ENCODE results near the gene CCDC6. TPM values are rescaled to one million over a fixed set of nuclear protein-coding genes. Genes with fewer than 3 reads are reported as not detected.

Gene CCDC6
- total RNA-seq, 3 donors from 2014 or later (not counting 1 experiment from before 2014, with no cell fraction given) = 19.7 to 23.4 (median 20.8) TPM

DNA sequence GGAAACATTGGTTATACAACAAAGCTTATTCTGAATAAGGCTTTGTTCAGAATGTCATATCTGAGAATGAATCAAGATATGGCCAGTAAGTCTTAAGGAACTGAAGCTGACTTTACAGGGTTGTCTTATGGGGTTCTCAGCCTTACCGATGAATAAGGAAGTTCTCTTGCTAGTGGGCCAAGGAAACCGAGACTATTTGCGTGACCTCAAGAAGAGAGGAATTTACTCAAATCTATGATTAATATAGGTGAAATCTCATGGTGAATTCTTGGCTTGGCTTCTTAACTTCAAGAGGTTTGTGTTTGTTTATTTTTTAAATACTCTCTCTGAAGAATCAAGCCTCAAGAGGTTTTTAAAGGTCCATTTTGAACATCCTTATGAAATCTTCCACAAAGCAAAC is 148.4 kb downstream of the CCDC6 start:
- ATAC-seq (no peak), DNase-seq (no peak)
- Histone ChIP-seq H3K36me3 (ENCODE audit: control insufficient read depth, insufficient read depth, low read length) (no peaks in the 10 kb centered on the region), H3K9me3 (ENCODE audit: control insufficient read depth, insufficient read depth, low read length) (no peaks in the 10 kb centered on the region), H3K27me3 (ENCODE audit: control insufficient read depth, insufficient read depth, low read length) (no peaks in the 10 kb centered on the region), H3K27ac (ENCODE audit: low read length) (no peak overlapping the region), H3K4me1 (ENCODE audit: control insufficient read depth, insufficient read depth, low read length) (no peaks in the 10 kb centered on the region), H3K4me3 (ENCODE audit: low read length) (no peak overlapping the region)
- Mint-ChIP-seq H3K4me1 (no peaks in the 10 kb centered on the region), H3K27me3 (ENCODE audit: low read depth in 2 of 2) (peaks cover 0 to 3% of the 10 kb centered on the region in 2 donors), H3K36me3 (no peaks in the 10 kb centered on the region), H3K27ac (no peak overlapping the region), H3K4me3 (no peak overlapping the region), H3K9me3 (peaks cover 0 to 3% of the 10 kb centered on the region in 2 donors)
- TF ChIP-seq, protein P1, sequence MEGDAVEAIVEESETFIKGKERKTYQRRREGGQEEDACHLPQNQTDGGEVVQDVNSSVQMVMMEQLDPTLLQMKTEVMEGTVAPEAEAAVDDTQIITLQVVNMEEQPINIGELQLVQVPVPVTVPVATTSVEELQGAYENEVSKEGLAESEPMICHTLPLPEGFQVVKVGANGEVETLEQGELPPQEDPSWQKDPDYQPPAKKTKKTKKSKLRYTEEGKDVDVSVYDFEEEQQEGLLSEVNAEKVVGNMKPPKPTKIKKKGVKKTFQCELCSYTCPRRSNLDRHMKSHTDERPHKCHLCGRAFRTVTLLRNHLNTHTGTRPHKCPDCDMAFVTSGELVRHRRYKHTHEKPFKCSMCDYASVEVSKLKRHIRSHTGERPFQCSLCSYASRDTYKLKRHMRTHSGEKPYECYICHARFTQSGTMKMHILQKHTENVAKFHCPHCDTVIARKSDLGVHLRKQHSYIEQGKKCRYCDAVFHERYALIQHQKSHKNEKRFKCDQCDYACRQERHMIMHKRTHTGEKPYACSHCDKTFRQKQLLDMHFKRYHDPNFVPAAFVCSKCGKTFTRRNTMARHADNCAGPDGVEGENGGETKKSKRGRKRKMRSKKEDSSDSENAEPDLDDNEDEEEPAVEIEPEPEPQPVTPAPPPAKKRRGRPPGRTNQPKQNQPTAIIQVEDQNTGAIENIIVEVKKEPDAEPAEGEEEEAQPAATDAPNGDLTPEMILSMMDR (IDR thresholded peaks at IDR 0.05) = no peak
- 82% methylated on average over 3 of the region's 3 CpGs for WGBS (ENCODE audit: insufficient coverage)
- intact Hi-C loops (cut with micrococcal nuclease) = no loop called here

DNA sequence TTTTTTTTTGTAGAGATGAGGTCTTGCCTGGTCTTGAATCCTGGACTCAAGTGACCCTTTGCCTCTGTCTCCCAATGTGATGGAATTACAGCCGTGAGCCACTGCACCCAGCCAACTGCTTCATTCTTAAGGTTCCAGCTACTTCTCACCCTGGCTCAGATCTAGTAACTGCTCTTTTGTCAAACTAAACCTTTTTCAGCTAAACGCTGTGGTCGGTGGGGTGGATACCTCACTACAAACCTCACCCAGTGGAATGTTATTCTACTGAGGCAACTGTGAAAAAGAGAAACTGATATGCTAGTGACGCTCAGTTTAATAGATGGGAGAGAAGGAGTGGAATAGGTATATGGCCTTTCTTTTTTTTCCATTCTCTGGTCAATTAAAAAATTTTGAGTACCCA is 151.4 kb downstream of the CCDC6 start:
- WGBS (ENCODE audit: insufficient coverage) = 100% methylated on average over 1 of the region's 4 CpGs
- Mint-ChIP-seq H3K9me3 (no peaks in the 10 kb centered on the region), H3K4me1 (no peaks in the 10 kb centered on the region), H3K36me3 (no peaks in the 10 kb centered on the region), H3K4me3 (no peak overlapping the region), H3K27me3 (ENCODE audit: low read depth in 2 of 2) (peaks cover 0 to 5% of the 10 kb centered on the region in 2 donors), H3K27ac (no peak overlapping the region)
- Histone ChIP-seq H3K27ac (ENCODE audit: low read length) (no peak overlapping the region), H3K9me3 (ENCODE audit: control insufficient read depth, insufficient read depth, low read length) (no peaks in the 10 kb centered on the region), H3K36me3 (ENCODE audit: control insufficient read depth, insufficient read depth, low read length) (no peaks in the 10 kb centered on the region), H3K4me3 (ENCODE audit: low read length) (no peak overlapping the region), H3K27me3 (ENCODE audit: control insufficient read depth, insufficient read depth, low read length) (no peaks in the 10 kb centered on the region), H3K4me1 (ENCODE audit: control insufficient read depth, insufficient read depth, low read length) (no peaks in the 10 kb centered on the region)
- ATAC-seq = no peak
- DNase-seq = no peak
- TF ChIP-seq, protein P1 (IDR thresholded peaks at IDR 0.05) = no peak
- intact Hi-C loops (cut with micrococcal nuclease) = no loop called here

DNA sequence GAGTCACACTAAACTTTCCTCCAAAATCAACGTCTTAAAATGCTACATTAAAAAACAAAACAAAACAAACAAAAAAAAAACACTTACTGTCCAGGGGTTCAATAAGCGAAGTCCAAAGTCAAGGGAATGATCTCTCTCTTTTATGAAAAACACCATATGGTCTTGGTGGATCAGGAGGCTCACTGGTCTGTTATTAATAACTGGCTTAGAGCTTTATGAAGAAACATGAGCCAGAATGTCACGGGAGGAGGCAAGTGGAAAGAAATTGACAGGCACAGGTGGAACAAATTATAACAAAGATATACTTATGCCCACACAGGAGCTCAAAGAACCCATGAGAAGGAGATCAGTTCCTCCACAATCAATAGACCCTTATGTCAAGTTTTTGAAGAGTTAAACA is 153.1 kb downstream of the CCDC6 start, which contains the start of gene MRLN:
MRLN (minus strand) TSS at position 189 of the 400 bp plus-strand sequence.
- DNase-seq = no peak
- H3K36me3 Mint-ChIP-seq = no peaks in the 10 kb centered on the region
- H3K27me3 ChIP-seq (ENCODE audit: control insufficient read depth, insufficient read depth, low read length) = no peaks in the 10 kb centered on the region
- no peak within 1 kb of the TSS for H3K27ac ChIP-seq (ENCODE audit: low read length)
- no peaks in the 10 kb centered on the region for H3K9me3 Mint-ChIP-seq
- H3K27me3 Mint-ChIP-seq (ENCODE audit: low read depth in 2 of 2) = peaks cover 0 to 5% of the 10 kb centered on the region in 2 donors
- H3K27ac Mint-ChIP-seq = no peak within 1 kb of the TSS
- 74% methylated on average over 3 of the region's 3 CpGs for WGBS (ENCODE audit: insufficient coverage)
- H3K36me3 ChIP-seq (ENCODE audit: control insufficient read depth, insufficient read depth, low read length) = no peaks in the 10 kb centered on the region
- no peak within 1 kb of the TSS for H3K4me3 Mint-ChIP-seq
- intact Hi-C loops (cut with micrococcal nuclease) = no loop called here
- TF ChIP-seq, protein P1 (IDR thresholded peaks at IDR 0.05) = no peak
- H3K4me3 ChIP-seq (ENCODE audit: low read length) = no peak within 1 kb of the TSS
- H3K4me1 Mint-ChIP-seq = no peaks in the 10 kb centered on the region
- ATAC-seq = no peak
- no peaks in the 10 kb centered on the region for H3K9me3 ChIP-seq (ENCODE audit: control insufficient read depth, insufficient read depth, low read length)
- no peaks in the 10 kb centered on the region for H3K4me1 ChIP-seq (ENCODE audit: control insufficient read depth, insufficient read depth, low read length)

DNA sequence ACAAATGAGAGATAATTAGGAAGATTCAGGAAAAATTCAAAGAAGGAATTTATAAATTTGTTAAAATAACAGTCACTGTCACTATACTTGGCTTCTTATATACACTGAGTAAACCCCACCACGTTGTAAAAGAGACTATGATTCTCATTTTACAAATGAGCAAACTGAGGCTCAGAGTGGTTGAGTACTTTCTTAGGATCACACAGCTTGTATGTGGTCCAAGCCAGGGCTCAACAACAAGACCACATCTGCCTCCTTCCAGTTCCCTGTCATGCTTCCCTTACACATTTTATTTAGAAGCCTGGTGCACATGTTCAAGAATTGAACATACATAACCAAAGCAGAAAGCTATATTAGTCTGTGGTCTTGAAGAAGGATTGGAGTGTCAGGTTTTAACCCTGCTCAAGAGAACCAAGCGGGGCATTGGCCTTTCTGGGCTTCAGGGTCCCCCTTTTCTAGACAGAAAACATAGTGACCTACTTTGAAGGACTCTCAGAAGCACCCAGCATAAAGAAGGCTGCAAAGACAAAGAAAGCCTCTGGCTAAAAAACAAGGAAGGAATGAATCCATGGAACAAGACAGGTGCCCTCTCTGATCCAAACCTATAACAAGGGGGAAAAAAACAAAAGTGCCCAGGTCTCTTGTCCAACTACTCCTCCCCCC is 153.9 kb downstream of the CCDC6 start:
- no peak for DNase-seq
- no peak overlapping the region for H3K27ac ChIP-seq (ENCODE audit: low read length)
- 65% methylated on average over 2 of the region's 2 CpGs for WGBS (ENCODE audit: insufficient coverage)

More for the DNA sequence above, 153.9 kb downstream of the CCDC6 start:
- H3K27me3 Mint-ChIP-seq (ENCODE audit: low read depth in 2 of 2) = peaks cover 0 to 5% of the 10 kb centered on the region in 2 donors
- TF ChIP-seq, protein P1 (IDR thresholded peaks at IDR 0.05) = no peak
- H3K4me1 ChIP-seq (ENCODE audit: control insufficient read depth, insufficient read depth, low read length) = no peaks in the 10 kb centered on the region
- H3K27ac Mint-ChIP-seq = no peak overlapping the region
- H3K36me3 Mint-ChIP-seq = no peaks in the 10 kb centered on the region
- H3K4me1 Mint-ChIP-seq = no peaks in the 10 kb centered on the region
- intact Hi-C loops (cut with micrococcal nuclease) = no loop called here
- no peaks in the 10 kb centered on the region for H3K36me3 ChIP-seq (ENCODE audit: control insufficient read depth, insufficient read depth, low read length)
- H3K9me3 Mint-ChIP-seq = no peaks in the 10 kb centered on the region
- no peaks in the 10 kb centered on the region for H3K27me3 ChIP-seq (ENCODE audit: control insufficient read depth, insufficient read depth, low read length)
- H3K9me3 ChIP-seq (ENCODE audit: control insufficient read depth, insufficient read depth, low read length) = no peaks in the 10 kb centered on the region
- no peak overlapping the region for H3K4me3 Mint-ChIP-seq
- no peak for ATAC-seq
- no peak overlapping the region for H3K4me3 ChIP-seq (ENCODE audit: low read length)

Measured in natural killer cell (primary cell).